Keratinocyte (primary cell): Measurements from ENCODE around the gene HSPA1B. TPM values are rescaled to one million over a fixed set of nuclear protein-coding genes. Genes with fewer than 3 reads are reported as not detected.
A peak's percentile ranks its signal among the peaks of the same experiment; 100 is the strongest.

Experiments
- DNase-seq: peaks from one replicate; pipeline ENCODE4 v3.0.0-alpha.2; 2011; ENCODE audit warnings: low read depth, missing footprints, low spot score
- FAIRE-seq: peaks from 2 replicates; lab custom pipeline; 2011; peaks lifted over from hg19 to GRCh38; lab: Jason Lieb, UNC
- H2AFZ ChIP-seq: 2 replicates; pipeline ENCODE4 v1.6.0; 2012; ENCODE audit warnings: low read length, control low read depth, inconsistent platforms; ENCODE audit not compliant: control insufficient read depth
- H3K27ac ChIP-seq: 2 replicates; pipeline ENCODE4 v1.5.1; 2011; ENCODE audit warnings: low read length; ENCODE audit not compliant: control insufficient read depth, insufficient read depth
- H3K27me3 ChIP-seq: 3 replicates; pipeline ENCODE4 v1.6.0; 2011; ENCODE audit warnings: low read length; ENCODE audit not compliant: control insufficient read depth, insufficient read depth; ENCODE audit errors: extremely low read depth
- H3K36me3 ChIP-seq, 2 experiments: 2 replicates in 1 of 2; 3 replicates in 1 of 2; pipeline ENCODE4 v1.5.1; 2011; ENCODE audit warnings: low read length in 2 of 2, mild to moderate bottlenecking in 1 of 2; ENCODE audit not compliant: control insufficient read depth in 2 of 2, insufficient read depth in 2 of 2; ENCODE audit errors: extremely low read depth in 1 of 2
- H3K4me1 ChIP-seq: 3 replicates; pipeline ENCODE4 v1.5.1; 2011; ENCODE audit warnings: low read length; ENCODE audit not compliant: control insufficient read depth, insufficient read depth; ENCODE audit errors: extremely low read depth
- H3K4me2 ChIP-seq: 3 replicates; pipeline ENCODE4 v1.6.0; 2011; ENCODE audit warnings: low read depth, low read length; ENCODE audit not compliant: control insufficient read depth, insufficient read depth; ENCODE audit errors: extremely low read depth
- H3K4me3 ChIP-seq, 3 experiments: fragments of 200-600 bp in 1 of 3; sonication (generic) in 1 of 3; 2 replicates in 2 of 3; 3 replicates in 1 of 3; pipeline ENCODE4 v1.5.1; 2011 to 2016; ENCODE audit warnings: low read length in 3 of 3, mild to moderate bottlenecking in 3 of 3, control low read depth in 2 of 3, inconsistent platforms in 1 of 3, low read depth in 1 of 3, mixed read lengths in 1 of 3, mixed run types in 1 of 3, moderate library complexity in 1 of 3; ENCODE audit not compliant: control insufficient read depth in 2 of 3, insufficient read depth in 2 of 3; ENCODE audit errors: extremely low read depth in 1 of 3
- H3K79me2 ChIP-seq: 2 replicates; pipeline ENCODE4 v1.6.0; 2012; ENCODE audit warnings: low read length; ENCODE audit not compliant: control insufficient read depth, insufficient read depth
- H3K9ac ChIP-seq: 3 replicates; pipeline ENCODE4 v1.6.0; 2011; ENCODE audit warnings: low read length; ENCODE audit not compliant: control insufficient read depth, insufficient read depth; ENCODE audit errors: extremely low read depth
- H3K9me1 ChIP-seq: 3 replicates; pipeline ENCODE4 v1.6.0; 2011; ENCODE audit warnings: low read length; ENCODE audit not compliant: control insufficient read depth, insufficient read depth; ENCODE audit errors: extremely low read depth
- H3K9me3 ChIP-seq: 2 replicates; pipeline ENCODE4 v1.5.1; 2012; ENCODE audit warnings: low read depth, low read length; ENCODE audit not compliant: control insufficient read depth
- H4K20me1 ChIP-seq: 3 replicates; pipeline ENCODE4 v1.6.0; 2011; ENCODE audit warnings: low read length; ENCODE audit not compliant: control insufficient read depth, insufficient read depth; ENCODE audit errors: extremely low read depth
- CTCF ChIP-seq, 3 experiments: IDR thresholded peaks in 1 of 3; conservative IDR thresholded peaks in 1 of 3; optimal IDR thresholded peaks in 1 of 3; 2 replicates in 2 of 3; 3 replicates in 1 of 3; pipeline versions ENCODE3 to v1.5.1; 2011; ENCODE audit warnings: low read length in 3 of 3, mild to moderate bottlenecking in 3 of 3, moderate library complexity in 2 of 3, control low read depth in 1 of 3, inconsistent platforms in 1 of 3; ENCODE audit not compliant: insufficient read depth in 2 of 3; ENCODE audit errors: extremely low read depth in 1 of 3
- EZH2 ChIP-seq: IDR thresholded peaks from one replicate; pipeline ENCODE4 v1.6.1; 2012; ENCODE audit warnings: inconsistent platforms, mild to moderate bottlenecking, low read length, moderate library complexity
- dilution Hi-C: fragments of 300-500 bp; cut with MboI; formaldehyde crosslinking; loops from one replicate; pipeline ENCODE4 v1.7.0; 2020; ENCODE audit warnings: low sequenced_read_pairs; ENCODE audit not compliant: extremely low pct_ligation_motif_present
- polyA plus RNA-seq, 5 experiments: library from polyadenylated mRNA; depleted of rRNA in 3 of 5; stranded (reverse) in 3 of 5; stranded (forward) in 1 of 5; unstranded in 1 of 5; fragments of >200 nt; gene quantifications; 1 replicate in 1 of 5; 2 replicates in 3 of 5; 3 replicates in 1 of 5; pipeline versions ENCODE4 v1.2.1 to v1.2.3, GENCODE V29; 2011 to 2012; ENCODE audit warnings: missing spikeins in 2 of 5, low read depth in 1 of 5, low replicate concordance in 1 of 5

HSPA1B gene
- polyA plus RNA-seq, 1 donor (not counting 4 experiments of a cell fraction or from before 2014, with no cell fraction given): 48.1 TPM

DNA sequence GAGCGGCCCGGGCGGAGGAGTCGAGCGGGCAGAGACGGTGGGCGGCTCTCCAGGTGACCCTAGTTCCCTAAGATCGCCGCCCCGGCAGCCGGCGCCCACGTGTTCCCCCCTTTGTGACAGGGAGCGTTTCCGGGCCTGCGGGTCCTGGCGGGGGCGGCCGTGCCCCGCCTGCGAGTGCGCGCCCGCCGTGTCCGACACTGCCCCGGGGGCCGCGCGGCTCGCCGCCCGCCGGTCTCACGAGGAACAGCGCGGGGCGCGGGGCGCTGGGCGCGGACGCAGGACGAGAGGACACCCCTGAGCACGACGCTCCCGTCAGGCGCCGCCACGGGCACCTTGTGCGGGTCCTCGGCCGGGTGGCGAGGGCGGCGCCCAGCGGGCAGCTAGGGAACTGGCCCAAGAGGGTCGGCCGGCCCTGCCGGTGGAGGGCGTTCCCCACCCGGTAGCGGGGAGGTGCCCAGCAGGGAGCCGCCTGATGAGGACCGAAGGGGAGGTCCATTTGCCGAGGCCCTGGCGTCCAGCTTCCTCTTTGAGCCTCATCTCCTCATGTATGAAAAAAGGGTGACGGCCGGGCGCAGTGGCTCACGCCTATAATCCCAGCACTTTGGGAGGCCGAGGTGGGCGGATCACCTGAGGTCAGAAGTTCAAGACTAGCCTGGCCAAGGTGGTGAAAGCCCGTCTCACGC, 31.8 kb upstream of the HSPA1B start, which contains the start of gene VARS1:
Gene VARS1, minus strand, starts transcription at position 137 of the 683 bp plus-strand sequence. CDS start 535 bp downstream, outside the sequence.
- Histone ChIP-seq H3K9me1 (no peaks in the 10 kb centered on the region), H3K79me2 (peaks cover 33% of the 10 kb centered on the region), H4K20me1 (no peaks in the 10 kb centered on the region), H3K4me3 (peak within 1 kb of the TSS; percentile 78 to 90 (median 80)), H3K4me2 (peak within 1 kb of the TSS; percentile 72), H3K27ac (peak within 1 kb of the TSS; percentile 91), H3K36me3 (peaks cover 8 to 23% of the 10 kb centered on the region in 2 experiments), H3K9me3 (no peaks in the 10 kb centered on the region), H3K4me1 (peaks cover 32% of the 10 kb centered on the region), H2AFZ (peak within 1 kb of the TSS; percentile 58), H3K9ac (peak within 1 kb of the TSS; percentile 98), H3K27me3 (no peaks in the 10 kb centered on the region)
- TF ChIP-seq CTCF (optimal IDR thresholded peaks at IDR 0.05 in 1 of 3, IDR thresholded peaks at IDR 0.05 in 1 of 3, conservative IDR thresholded peaks at IDR 0.05 in 1 of 3; ENCODE audit: extremely low read depth in 1 of 3, insufficient read depth in 2 of 3, low read length in 3 of 3) (peak; percentile 60 to 85 (median 85)), EZH2 (no peak)
- no peak for DNase-seq
- dilution Hi-C loops: no loop called here
- FAIRE-seq: no peak

GRCh38 chr6:31796993-31797385, 30.5 kb upstream of the HSPA1B start:
- H3K27me3 ChIP-seq: no peaks in the 10 kb centered on the region
- H4K20me1 ChIP-seq: no peaks in the 10 kb centered on the region
- no peak overlapping the region for H3K9ac ChIP-seq
- H3K9me3 ChIP-seq: no peaks in the 10 kb centered on the region
- H3K27ac ChIP-seq: no peak overlapping the region
- no peak overlapping the region for H2AFZ ChIP-seq
- FAIRE-seq: peak; percentile 46
- H3K4me3 ChIP-seq: no peak overlapping the region
- no peaks in the 10 kb centered on the region for H3K9me1 ChIP-seq
- dilution Hi-C loops: no loop called here
- H3K4me2 ChIP-seq: peak overlapping the region; percentile 39
- TF ChIP-seq EZH2: no peak
- TF ChIP-seq CTCF (optimal IDR thresholded peaks at IDR 0.05 in 1 of 3, IDR thresholded peaks at IDR 0.05 in 1 of 3, conservative IDR thresholded peaks at IDR 0.05 in 1 of 3; ENCODE audit: extremely low read depth in 1 of 3, insufficient read depth in 2 of 3, low read length in 3 of 3): no peak
- peaks cover 32% of the 10 kb centered on the region for H3K4me1 ChIP-seq
- DNase-seq: no peak
- peaks cover 28% of the 10 kb centered on the region for H3K79me2 ChIP-seq
- H3K36me3 ChIP-seq: peaks cover 2 to 15% of the 10 kb centered on the region in 2 experiments
